AG04449 (cell line): ENCODE results near the gene SPATA20.

Source experiments
- CTCF ChIA-PET: fragments of 350-600 bp; formaldehyde crosslinking; extraction: SDS; loops from one replicate; lab custom pipeline; 2021; ENCODE audit warnings: antibody characterized with exemption; lab: Yijun Ruan, JAX
- POLR2A ChIA-PET: fragments of 400-600, 350-600 bp; formaldehyde crosslinking; extraction: SDS; loops from one replicate; lab custom pipeline; 2020; ENCODE audit warnings: antibody characterized with exemption, inconsistent platforms; lab: Yijun Ruan, JAX
- DNase-seq: peaks from one replicate; pipeline ENCODE4 v3.0.0-alpha.2; 2010; ENCODE audit warnings: low read depth, low spot score
- H3K4me3 ChIP-seq: 2 replicates; pipeline ENCODE4 v1.5.1; 2011; ENCODE audit warnings: low read depth, mild to moderate bottlenecking, control low read depth, low read length
- TF ChIP-seq, protein P1 (sequence below): IDR thresholded peaks from one replicate; pipeline ENCODE4 v1.5.1; 2011; ENCODE audit warnings: mild to moderate bottlenecking, moderate library complexity, low read length, control low read depth, inconsistent platforms; ENCODE audit not compliant: insufficient read depth; ENCODE audit errors: missing control alignments

The SPATA20 gene

GRCh38 chr17:50547035-50547735 lies at the start of gene SPATA20:
Gene SPATA20, plus strand, starts transcription at chr17:50547174. Its CDS starts 35 bp downstream, at chr17:50547209.
- TF ChIP-seq, protein P1, sequence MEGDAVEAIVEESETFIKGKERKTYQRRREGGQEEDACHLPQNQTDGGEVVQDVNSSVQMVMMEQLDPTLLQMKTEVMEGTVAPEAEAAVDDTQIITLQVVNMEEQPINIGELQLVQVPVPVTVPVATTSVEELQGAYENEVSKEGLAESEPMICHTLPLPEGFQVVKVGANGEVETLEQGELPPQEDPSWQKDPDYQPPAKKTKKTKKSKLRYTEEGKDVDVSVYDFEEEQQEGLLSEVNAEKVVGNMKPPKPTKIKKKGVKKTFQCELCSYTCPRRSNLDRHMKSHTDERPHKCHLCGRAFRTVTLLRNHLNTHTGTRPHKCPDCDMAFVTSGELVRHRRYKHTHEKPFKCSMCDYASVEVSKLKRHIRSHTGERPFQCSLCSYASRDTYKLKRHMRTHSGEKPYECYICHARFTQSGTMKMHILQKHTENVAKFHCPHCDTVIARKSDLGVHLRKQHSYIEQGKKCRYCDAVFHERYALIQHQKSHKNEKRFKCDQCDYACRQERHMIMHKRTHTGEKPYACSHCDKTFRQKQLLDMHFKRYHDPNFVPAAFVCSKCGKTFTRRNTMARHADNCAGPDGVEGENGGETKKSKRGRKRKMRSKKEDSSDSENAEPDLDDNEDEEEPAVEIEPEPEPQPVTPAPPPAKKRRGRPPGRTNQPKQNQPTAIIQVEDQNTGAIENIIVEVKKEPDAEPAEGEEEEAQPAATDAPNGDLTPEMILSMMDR = peak; percentile 94
- ChIA-PET POLR2A (interaction anchor here (0.5 kb wide), 1 partner anchor 440 kb away, joined by 3 read pairs; no protein-coding TSS in a partner anchor), CTCF (interaction anchor here (0.7 to 8.7 kb wide), 21 partner anchors 14 to 305 kb away, joined by 3 to 265 read pairs (median 3); partner anchors contain the start of genes CACNA1G and WFIKKN2)
- H3K4me3 ChIP-seq = peak within 1 kb of the TSS; percentile 72
- DNase-seq = peak; percentile 33

- ChIA-PET CTCF (interaction anchor here (6.1 to 7.8 kb wide), 2 partner anchors 13 to 19 kb away, joined by 33 to 78 read pairs; partner anchors contain the start of gene RSAD1), POLR2A (no interaction called here)
- TF ChIP-seq, protein P1 = no peak
- no peak overlapping the region for H3K4me3 ChIP-seq
- no peak for DNase-seq
These were observed 48.7 kb upstream of the SPATA20 start for GRCh38 chr17:50498021-50498874.

DNA sequence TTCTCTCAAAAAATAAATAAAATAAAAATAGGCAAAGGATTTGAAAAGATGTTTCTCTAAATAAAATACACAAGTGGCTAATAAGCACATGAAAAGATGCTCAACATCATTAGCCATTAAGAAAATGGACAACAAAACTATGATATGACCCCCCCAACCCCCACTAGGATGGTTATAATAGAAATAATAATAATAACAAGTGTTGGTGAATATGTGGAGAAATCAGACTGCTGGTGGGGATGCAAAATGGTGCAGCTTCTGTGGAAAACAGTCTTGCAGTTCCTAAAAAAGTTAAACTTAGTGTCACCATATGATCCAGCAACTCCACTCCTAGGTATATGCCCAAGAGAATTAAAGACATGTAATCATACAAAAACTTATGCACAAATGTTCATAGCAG lies 47.7 kb upstream of the SPATA20 start:
- ChIA-PET CTCF (interaction anchor here (6.1 to 7.8 kb wide), 2 partner anchors 14 to 20 kb away, joined by 33 to 78 read pairs; partner anchors contain the start of gene RSAD1), POLR2A (no interaction called here)
- DNase-seq = no peak
- H3K4me3 ChIP-seq = no peak overlapping the region
- TF ChIP-seq, protein P1 = no peak

DNA sequence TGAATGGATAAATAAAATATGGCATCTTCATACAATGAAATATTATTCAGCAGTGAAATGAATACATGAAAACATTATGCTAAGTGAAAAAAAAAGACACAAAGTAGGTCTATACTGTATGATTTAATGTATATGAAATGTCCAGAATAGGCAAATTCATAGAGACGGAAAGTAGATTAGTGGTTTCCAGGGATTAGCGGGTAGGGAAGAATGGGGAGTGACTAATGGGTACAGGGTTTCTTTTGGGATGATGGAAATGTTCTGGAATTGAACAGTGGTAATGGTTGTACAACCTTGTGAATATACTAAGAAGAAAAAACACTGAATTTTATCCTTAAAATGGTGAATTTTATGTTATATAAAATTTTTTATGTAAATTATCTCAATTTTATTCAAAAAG lies 47.3 kb upstream of the SPATA20 start:
- ChIA-PET POLR2A (no interaction called here), CTCF (interaction anchor here (6.1 to 7.8 kb wide), 2 partner anchors 15 to 21 kb away, joined by 33 to 78 read pairs; partner anchors contain the start of gene RSAD1)
- H3K4me3 ChIP-seq = no peak overlapping the region
- TF ChIP-seq, protein P1 = no peak
- no peak for DNase-seq

DNA sequence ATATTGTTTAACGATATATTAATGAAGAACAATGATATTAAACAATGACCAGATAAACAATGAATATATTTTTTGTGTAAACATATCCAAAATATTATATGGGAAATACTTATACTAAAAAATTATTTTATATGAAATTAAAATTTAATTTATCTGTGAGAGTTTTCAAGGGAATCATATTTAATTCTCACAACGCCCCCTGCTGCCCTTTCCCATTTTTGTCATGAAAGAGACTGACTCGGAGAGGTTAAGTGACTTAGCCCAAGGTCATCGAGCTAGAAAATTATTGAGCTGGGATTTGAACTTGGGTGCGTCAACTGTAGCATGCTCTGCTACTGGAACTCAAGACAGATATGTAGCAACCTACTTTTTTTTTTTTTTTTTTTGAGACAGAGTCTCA lies 45.9 kb upstream of the SPATA20 start:
- TF ChIP-seq, protein P1 = peak; percentile 10
- CTCF ChIA-PET = interaction anchor here (1.1 to 7.8 kb wide), 11 partner anchors 7 to 204 kb away, joined by 3 to 78 read pairs (median 9); partner anchors contain the start of gene RSAD1
- H3K4me3 ChIP-seq = no peak overlapping the region
- no peak for DNase-seq
- POLR2A ChIA-PET = no interaction called here
